Breast epithelium (tissue), 3 donors: ENCODE results near the gene IGFBP3.

Source experiments
- POLR2A ChIP-seq: fragments of 450-650 bp; IDR thresholded peaks from one replicate; pipeline ENCODE4 v1.6.1; 2016; ENCODE audit warnings: antibody characterized with exemption, mild to moderate bottlenecking, moderate library complexity
- POLR2AphosphoS5 ChIP-seq, 3 donors: sonication (generic); formaldehyde crosslinking; IDR thresholded peaks; one replicate each; pipeline ENCODE4 v1.6.1; 2017; ENCODE audit warnings: antibody characterized with exemption in 3 of 3
- TF ChIP-seq, protein P1 (sequence below), 3 donors: fragments of 450-650 bp; IDR thresholded peaks; one replicate each; pipeline ENCODE4 v1.5.1; 2016 to 2017; ENCODE audit warnings: antibody characterized with exemption in 3 of 3, mild to moderate bottlenecking in 3 of 3, moderate library complexity in 3 of 3

DNA sequence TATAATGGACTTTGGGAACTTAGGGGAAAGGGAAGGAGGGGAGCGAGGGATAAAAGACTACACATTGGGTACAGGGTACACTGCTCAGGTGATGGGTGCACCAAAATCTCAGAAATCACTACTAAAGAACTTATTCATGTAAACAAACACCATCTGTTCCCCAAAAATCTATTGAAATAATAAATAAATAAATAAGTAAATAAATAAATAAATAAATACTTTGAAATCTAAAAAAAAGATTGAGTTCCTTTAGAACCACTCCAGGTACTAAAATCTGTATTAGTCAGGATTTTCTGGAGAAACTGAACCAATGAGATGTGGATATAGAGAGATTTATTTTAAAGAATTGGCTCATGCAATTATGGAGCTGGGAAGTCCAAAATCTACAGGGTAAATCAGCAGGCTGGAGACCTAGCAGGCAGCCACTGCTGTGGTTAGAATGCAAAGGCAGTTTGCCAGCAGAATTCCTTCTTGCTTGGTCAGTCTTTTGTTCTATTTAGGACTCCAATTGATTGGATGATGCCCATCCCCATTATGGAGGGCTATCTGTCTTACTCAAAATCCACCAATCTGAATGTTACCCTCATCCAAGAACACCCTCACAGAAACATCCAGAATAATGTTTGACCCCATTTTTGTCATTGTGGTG lies 23.9 kb downstream of the IGFBP3 start:
- TF ChIP-seq POLR2A (no peak), POLR2AphosphoS5 (IDR thresholded peaks at IDR 0.05) (no peak)
- TF ChIP-seq, protein P1, sequence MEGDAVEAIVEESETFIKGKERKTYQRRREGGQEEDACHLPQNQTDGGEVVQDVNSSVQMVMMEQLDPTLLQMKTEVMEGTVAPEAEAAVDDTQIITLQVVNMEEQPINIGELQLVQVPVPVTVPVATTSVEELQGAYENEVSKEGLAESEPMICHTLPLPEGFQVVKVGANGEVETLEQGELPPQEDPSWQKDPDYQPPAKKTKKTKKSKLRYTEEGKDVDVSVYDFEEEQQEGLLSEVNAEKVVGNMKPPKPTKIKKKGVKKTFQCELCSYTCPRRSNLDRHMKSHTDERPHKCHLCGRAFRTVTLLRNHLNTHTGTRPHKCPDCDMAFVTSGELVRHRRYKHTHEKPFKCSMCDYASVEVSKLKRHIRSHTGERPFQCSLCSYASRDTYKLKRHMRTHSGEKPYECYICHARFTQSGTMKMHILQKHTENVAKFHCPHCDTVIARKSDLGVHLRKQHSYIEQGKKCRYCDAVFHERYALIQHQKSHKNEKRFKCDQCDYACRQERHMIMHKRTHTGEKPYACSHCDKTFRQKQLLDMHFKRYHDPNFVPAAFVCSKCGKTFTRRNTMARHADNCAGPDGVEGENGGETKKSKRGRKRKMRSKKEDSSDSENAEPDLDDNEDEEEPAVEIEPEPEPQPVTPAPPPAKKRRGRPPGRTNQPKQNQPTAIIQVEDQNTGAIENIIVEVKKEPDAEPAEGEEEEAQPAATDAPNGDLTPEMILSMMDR (IDR thresholded peaks at IDR 0.05): no peak
